ENCODE data around the gene TRPV6.

GRCh38 chr7:142897691-142898090 is 12.1 kb upstream of the TRPV6 start:
- TF ChIP-seq CTCF (conservative IDR thresholded peaks at IDR 0.05; ENCODE audit: low read depth, low read length) (no peak), EZH2 (IDR thresholded peaks at IDR 0.05; ENCODE audit: borderline replicate concordance, low read depth, low read length, poor library complexity, severe bottlenecking) (no peak)

Data from A673 (cell line).